Pancreas (tissue), 10 donors: ENCODE data around the gene SPINK2. TPM values are rescaled to one million over a fixed set of nuclear protein-coding genes. Genes with fewer than 3 reads are reported as not detected.

ENCODE experiments used
- ATAC-seq, 4 donors: fragments of 200-7000 bp; cut with Tn5 transposase; one replicate each; pipeline versions ENCODE4 v1.8.0 to v1.9.1; 2020; ENCODE audit warnings: mild to moderate bottlenecking in 4 of 4, moderate library complexity in 4 of 4
- DNase-seq, 6 donors: peaks; one replicate each; pipeline ENCODE4 v3.0.0-alpha.2; 2020
- FAIRE-seq: peaks from 2 replicates; lab custom pipeline; 2012; peaks lifted over from hg19 to GRCh38; lab: Jason Lieb, UNC
- H3K27ac ChIP-seq, 4 donors: fragments of 200-600 bp; sonication (generic); 1 replicate in 3 of 4; 2 replicates in 1 of 4; pipeline versions ENCODE4 v1.5.0 to v1.8.0; 2020
- H3K27me3 ChIP-seq, 4 donors: fragments of 200-600 bp; one replicate each; pipeline ENCODE4 v1.8.0; 2021
- H3K36me3 ChIP-seq, 3 donors: fragments of 200-600 bp; sonication (generic) in 1 of 3; one replicate each; pipeline versions ENCODE4 v1.5.0 to v1.8.0; 2020 to 2021
- H3K4me1 ChIP-seq, 3 donors: fragments of 200-600 bp; one replicate each; pipeline ENCODE4 v1.8.0; 2021
- H3K4me3 ChIP-seq, 4 donors: fragments of 200-600 bp; sonication (generic) in 2 of 4; one replicate each; pipeline versions ENCODE4 v1.5.0 to v1.8.0; 2020 to 2021
- H3K9me3 ChIP-seq, 4 donors: fragments of 200-600 bp; one replicate each; pipeline ENCODE4 v1.8.0; 2021
- CTCF ChIP-seq, 4 donors: fragments of 200-600 bp; sonication (generic) in 3 of 4; IDR thresholded peaks; one replicate each; pipeline versions ENCODE4 v1.5.0 to v1.8.0; 2021; ENCODE audit warnings: antibody characterized with exemption in 4 of 4
- WGBS, 2 donors: extraction: QIAGEN DNeasy Blood & Tissue Kit; methylation state at CpG; one replicate each; pipeline ENCODE4 v1.1.7; 2013; 5-methylcytosine and 5-hydroxymethylcytosine counted together
- intact Hi-C, 3 donors: fragments of 100-400 bp; cut with DNase I; formaldehyde crosslinking; loops; one replicate each; pipeline versions ENCODE4 v1.11.1 to v1.14.2; 2022
- polyA plus RNA-seq, 2 donors: library from polyadenylated mRNA; stranded (reverse); fragments of 200-250 nt; gene quantifications; one replicate each; pipeline ENCODE4 v1.2.3, GENCODE V29; 2013
- total RNA-seq, 6 donors: library from RNA; stranded (reverse); fragmentation: NEBNext Ultra II Directional in 4 of 6; extraction: Animal tissue kit (Norgen Biotek cat#: 25700) in 4 of 6; gene quantifications; one replicate each; pipeline versions ENCODE4 v1.2.1 to v1.2.4, GENCODE V29; 2021 to 2023
- donor health status: healthy with polysubstance abuse.
- donor health status: DM: no; HTN: no; CAD: no; lungs with moderate emphysema.
- donor health status: DM: no; HTN: no; CAD: no.
- donor health status: control.
- donor health status: control.
- donor health status: Bipolar disorder and iron deficiency.
- donor health status: DM: yes; HTN: yes; CAD: no.
- donor health status: DM: no; HTN: no; CAD: no.
- donor health status: DM: no; HTN: no; CAD: no.
- donor health status: DM: yes; HTN: yes; CAD: no.

SPINK2 gene
- total and polyA plus RNA-seq, 8 donors = 0.49 to 0.63 TPM; not detected in 6

GRCh38 chr4:56850910-56851309, 29.4 kb upstream of the SPINK2 start:
- intact Hi-C loops = no loop called here
- no peak for DNase-seq
- Histone ChIP-seq H3K9me3 (no peaks in the 10 kb centered on the region), H3K27ac (no peak overlapping the region), H3K4me3 (no peak overlapping the region), H3K4me1 (no peaks in the 10 kb centered on the region), H3K27me3 (no peaks in the 10 kb centered on the region), H3K36me3 (no peaks in the 10 kb centered on the region)
- TF ChIP-seq CTCF (IDR thresholded peaks at IDR 0.05) = no peak
- no peak for FAIRE-seq
- WGBS, 2 donors = 0 to 29% methylated on average over 1 of the region's 1 CpG
- no peak for ATAC-seq

- ATAC-seq (no peak), FAIRE-seq (no peak), DNase-seq (no peak)
- Histone ChIP-seq H3K4me3 (no peak overlapping the region), H3K36me3 (no peaks in the 10 kb centered on the region), H3K27me3 (no peaks in the 10 kb centered on the region), H3K27ac (no peak overlapping the region), H3K9me3 (no peaks in the 10 kb centered on the region), H3K4me1 (no peaks in the 10 kb centered on the region)
- intact Hi-C loops = no loop called here
- 84 to 89% methylated on average over 4 of the region's 4 CpGs for WGBS, 2 donors
- TF ChIP-seq CTCF (IDR thresholded peaks at IDR 0.05) = no peak
These were observed 23.5 kb upstream of the SPINK2 start for GRCh38 chr4:56844802-56845580.

GRCh38 chr4:56843421-56843899, 22.0 kb upstream of the SPINK2 start:
- no peak overlapping the region for H3K27ac ChIP-seq
- H3K9me3 ChIP-seq = no peaks in the 10 kb centered on the region
- TF ChIP-seq CTCF (IDR thresholded peaks at IDR 0.05) = no peak
- FAIRE-seq = no peak
- WGBS, 2 donors = 57 to 61% methylated on average over 13 of the region's 13 CpGs
- H3K4me1 ChIP-seq = no peaks in the 10 kb centered on the region
- intact Hi-C loops = no loop called here
- H3K27me3 ChIP-seq = no peaks in the 10 kb centered on the region
- ATAC-seq = peak in 3 of 4 donors; percentile 21 to 51 (median 40)
- DNase-seq = peak in 2 of 6 donors; percentile 2 to 7
- H3K36me3 ChIP-seq = no peaks in the 10 kb centered on the region
- no peak overlapping the region for H3K4me3 ChIP-seq

- FAIRE-seq (no peak), ATAC-seq (no peak), DNase-seq (no peak)
- Histone ChIP-seq H3K27ac (no peak overlapping the region), H3K4me3 (no peak overlapping the region), H3K36me3 (no peaks in the 10 kb centered on the region), H3K9me3 (no peaks in the 10 kb centered on the region), H3K4me1 (no peaks in the 10 kb centered on the region), H3K27me3 (no peaks in the 10 kb centered on the region)
- 92% methylated on average over 2 of the region's 2 CpGs for WGBS, 2 donors
- intact Hi-C loops = no loop called here
- TF ChIP-seq CTCF (IDR thresholded peaks at IDR 0.05) = no peak
These were observed 19.1 kb upstream of the SPINK2 start for GRCh38 chr4:56840559-56840958.
